Neural cell (in vitro differentiated cells): Measurements from ENCODE around the gene JMJD6. TPM values are rescaled to one million over a fixed set of nuclear protein-coding genes. Genes with fewer than 3 reads are reported as not detected.

Source experiments
- H2AFZ ChIP-seq: fragments of 200-600, 300-800 bp; sonication (generic), shearing (Covaris generic); 2 replicates; pipeline ENCODE4 v1.6.0; 2014; ENCODE audit warnings: low read depth, mild to moderate bottlenecking, antibody characterized with exemption, low read length, moderate library complexity
- H3F3A ChIP-seq: fragments of 200-600 bp; shearing (Covaris generic); 2 replicates; pipeline ENCODE4 v1.6.1; 2016; ENCODE audit warnings: mild to moderate bottlenecking, moderate library complexity, mixed read lengths, antibody characterized with exemption, low read length; ENCODE audit not compliant: insufficient read depth, poor library complexity, severe bottlenecking
- H3K27ac ChIP-seq: fragments of 200-600, 300-800 bp; sonication (generic), shearing (Covaris generic); 2 replicates; pipeline ENCODE4 v1.5.1; 2014; ENCODE audit warnings: mild to moderate bottlenecking, low read length, moderate library complexity
- H3K27me3 ChIP-seq: fragments of 300-800, 200-600 bp; sonication (generic), shearing (Covaris generic); 2 replicates; pipeline ENCODE4 v1.6.0; 2014; ENCODE audit warnings: mild to moderate bottlenecking, low read depth, low read length, moderate library complexity; ENCODE audit not compliant: insufficient read depth
- H3K36me3 ChIP-seq: fragments of 300-800, 200-600 bp; sonication (generic), shearing (Covaris generic); 2 replicates; pipeline ENCODE4 v1.5.1; 2014; ENCODE audit warnings: mild to moderate bottlenecking, antibody characterized with exemption, low read length, moderate library complexity; ENCODE audit not compliant: insufficient read depth
- H3K4me2 ChIP-seq: fragments of 300-800, 200-600 bp; sonication (generic), shearing (Covaris generic); 2 replicates; pipeline ENCODE4 v1.6.0; 2014; ENCODE audit warnings: mild to moderate bottlenecking, low read length
- H3K4me3 ChIP-seq: fragments of 300-800, 200-600 bp; sonication (generic), shearing (Covaris generic); 2 replicates; pipeline ENCODE4 v1.5.1; 2014; ENCODE audit warnings: mild to moderate bottlenecking, low read length, moderate library complexity
- H3K79me2 ChIP-seq: fragments of 200-600 bp; shearing (Covaris generic); replicated peaks from 2 replicates; pipeline ENCODE4 v1.6.0; 2014; ENCODE audit warnings: mild to moderate bottlenecking, low read length, moderate library complexity; ENCODE audit not compliant: insufficient read depth
- H3K9ac ChIP-seq: fragments of 300-800, 200-600 bp; sonication (generic), shearing (Covaris generic); 2 replicates; pipeline ENCODE4 v1.6.1; 2016; ENCODE audit warnings: mild to moderate bottlenecking, low read length, mixed read lengths
- H3K9me2 ChIP-seq: fragments of 200-600 bp; shearing (Covaris generic); 2 replicates; pipeline ENCODE4 v1.6.1; 2016; ENCODE audit warnings: mild to moderate bottlenecking, low read length, mixed read lengths; ENCODE audit not compliant: insufficient read depth
- H3K9me3 ChIP-seq: fragments of 200-600, 300-800 bp; sonication (generic), shearing (Covaris generic); 2 replicates; pipeline ENCODE4 v1.6.1; 2016; ENCODE audit warnings: mild to moderate bottlenecking, mixed run types, low read length, moderate library complexity, mixed read lengths
- H4K20me1 ChIP-seq: fragments of 200-600 bp; shearing (Covaris generic); 2 replicates; pipeline ENCODE4 v1.6.1; 2016; ENCODE audit warnings: mild to moderate bottlenecking, mixed run types; ENCODE audit not compliant: insufficient read depth
- EP300 ChIP-seq: fragments of 450-650 bp; conservative IDR thresholded peaks from 2 replicates; pipeline ENCODE4 v1.6.1; 2014; ENCODE audit warnings: antibody characterized with exemption, mild to moderate bottlenecking, moderate library complexity; ENCODE audit not compliant: poor library complexity, severe bottlenecking
- EZH2 ChIP-seq: fragments of 200-600, 300-800 bp; shearing (Covaris generic), sonication (generic); IDR thresholded peaks from 2 replicates; pipeline ENCODE4 v1.6.1; 2014; ENCODE audit warnings: antibody characterized with exemption, low read length, borderline replicate concordance, mild to moderate bottlenecking; ENCODE audit not compliant: insufficient read depth, poor library complexity, severe bottlenecking
- MXI1 ChIP-seq: fragments of 450-650 bp; conservative IDR thresholded peaks from 2 replicates; pipeline ENCODE4 v1.6.1; 2014; ENCODE audit warnings: antibody characterized with exemption, mild to moderate bottlenecking; ENCODE audit not compliant: poor library complexity, severe bottlenecking
- POLR2AphosphoS5 ChIP-seq: IDR thresholded peaks from 2 replicates; pipeline ENCODE4 v1.6.1; 2012
- RAD21 ChIP-seq: fragments of 450-650 bp; conservative IDR thresholded peaks from 2 replicates; pipeline ENCODE4 v1.6.1; 2014; ENCODE audit warnings: antibody characterized with exemption, mild to moderate bottlenecking, moderate library complexity
- SMC3 ChIP-seq: fragments of 450-650 bp; conservative IDR thresholded peaks from 2 replicates; pipeline ENCODE4 v1.6.1; 2014; ENCODE audit warnings: antibody characterized with exemption, mild to moderate bottlenecking, moderate library complexity; ENCODE audit not compliant: poor library complexity
- TAF1 ChIP-seq: IDR thresholded peaks from 2 replicates; pipeline ENCODE4 v1.6.1; 2012; ENCODE audit warnings: low read depth
- polyA plus RNA-seq: library from polyadenylated mRNA; depleted of rRNA; stranded (reverse); fragments of >200 nt; gene quantifications from 2 replicates; pipeline ENCODE4 v1.2.3, GENCODE V29; 2014
- TF ChIP-seq, protein P1 (sequence below): fragments of 450-650 bp; IDR thresholded peaks from 2 replicates; pipeline ENCODE4 v1.5.1; 2014; ENCODE audit warnings: antibody characterized with exemption, mild to moderate bottlenecking, moderate library complexity; ENCODE audit not compliant: poor library complexity, severe bottlenecking
- TF ChIP-seq, protein P2 (sequence below): IDR thresholded peaks from 2 replicates; pipeline ENCODE4 v1.6.1; 2012; ENCODE audit warnings: borderline replicate concordance

JMJD6 gene
- polyA plus RNA-seq, 1 donor from 2014 or later: 21.7 TPM

DNA sequence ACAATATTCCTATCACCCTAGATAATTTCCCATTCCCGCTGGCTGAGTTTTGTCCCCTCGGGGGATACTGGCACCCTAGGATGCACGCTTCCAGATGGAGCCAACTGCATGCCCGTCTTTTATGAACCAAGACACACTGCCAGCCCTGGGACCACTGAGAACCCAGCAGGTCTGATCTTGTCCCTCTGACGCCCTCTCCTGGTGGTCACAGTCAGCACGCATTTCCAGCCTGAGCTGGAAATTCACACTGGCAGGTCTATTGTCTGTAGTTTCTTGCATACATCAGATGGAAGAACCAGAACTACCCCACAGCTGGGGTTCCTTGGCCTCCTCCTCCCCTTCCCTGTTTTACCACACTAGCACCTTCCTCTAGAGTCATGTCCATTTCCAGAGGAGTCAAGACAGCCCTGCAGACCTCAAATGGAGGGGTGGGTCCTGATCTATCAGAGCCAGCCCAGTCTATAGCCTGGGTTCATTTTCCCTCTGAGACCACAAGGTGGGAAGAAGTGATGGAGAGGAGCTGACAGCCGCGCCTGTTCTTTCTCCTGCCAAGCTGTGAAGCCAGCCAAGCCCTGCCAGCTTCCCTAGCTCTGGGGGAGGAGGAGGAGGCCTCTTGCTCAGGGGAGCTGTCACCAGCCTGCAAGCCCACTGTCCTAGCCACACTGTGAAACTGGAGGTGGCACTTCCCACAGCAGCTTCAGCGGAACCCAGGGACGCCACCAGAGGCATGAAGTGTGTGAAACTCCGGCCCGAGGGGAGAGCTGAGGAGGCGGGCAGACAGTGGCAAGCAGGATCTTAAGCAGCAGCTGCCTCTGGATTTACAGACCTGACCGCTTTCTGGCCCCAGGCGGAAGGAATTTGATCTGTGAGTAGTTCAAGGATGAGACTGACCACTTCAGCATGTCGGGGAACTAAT, 44.9 kb downstream of the JMJD6 start:
- TF ChIP-seq RAD21 (peak; percentile 69), TAF1 (no peak), POLR2AphosphoS5 (peak; percentile 12), SMC3 (peak; percentile 73)
- TF ChIP-seq, protein P1, sequence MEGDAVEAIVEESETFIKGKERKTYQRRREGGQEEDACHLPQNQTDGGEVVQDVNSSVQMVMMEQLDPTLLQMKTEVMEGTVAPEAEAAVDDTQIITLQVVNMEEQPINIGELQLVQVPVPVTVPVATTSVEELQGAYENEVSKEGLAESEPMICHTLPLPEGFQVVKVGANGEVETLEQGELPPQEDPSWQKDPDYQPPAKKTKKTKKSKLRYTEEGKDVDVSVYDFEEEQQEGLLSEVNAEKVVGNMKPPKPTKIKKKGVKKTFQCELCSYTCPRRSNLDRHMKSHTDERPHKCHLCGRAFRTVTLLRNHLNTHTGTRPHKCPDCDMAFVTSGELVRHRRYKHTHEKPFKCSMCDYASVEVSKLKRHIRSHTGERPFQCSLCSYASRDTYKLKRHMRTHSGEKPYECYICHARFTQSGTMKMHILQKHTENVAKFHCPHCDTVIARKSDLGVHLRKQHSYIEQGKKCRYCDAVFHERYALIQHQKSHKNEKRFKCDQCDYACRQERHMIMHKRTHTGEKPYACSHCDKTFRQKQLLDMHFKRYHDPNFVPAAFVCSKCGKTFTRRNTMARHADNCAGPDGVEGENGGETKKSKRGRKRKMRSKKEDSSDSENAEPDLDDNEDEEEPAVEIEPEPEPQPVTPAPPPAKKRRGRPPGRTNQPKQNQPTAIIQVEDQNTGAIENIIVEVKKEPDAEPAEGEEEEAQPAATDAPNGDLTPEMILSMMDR: peak; percentile 78
- Histone ChIP-seq H2AFZ (no peak overlapping the region), H3F3A (no peaks in the 10 kb centered on the region), H3K27ac (peak overlapping the region; percentile 17), H3K79me2 (no peaks in the 10 kb centered on the region), H3K27me3 (no peaks in the 10 kb centered on the region), H4K20me1 (no peaks in the 10 kb centered on the region), H3K9me2 (no peaks in the 10 kb centered on the region), H3K4me2 (no peak overlapping the region), H3K36me3 (no peaks in the 10 kb centered on the region), H3K9me3 (no peaks in the 10 kb centered on the region), H3K9ac (peak overlapping the region; percentile 45), H3K4me3 (no peak overlapping the region)

DNA sequence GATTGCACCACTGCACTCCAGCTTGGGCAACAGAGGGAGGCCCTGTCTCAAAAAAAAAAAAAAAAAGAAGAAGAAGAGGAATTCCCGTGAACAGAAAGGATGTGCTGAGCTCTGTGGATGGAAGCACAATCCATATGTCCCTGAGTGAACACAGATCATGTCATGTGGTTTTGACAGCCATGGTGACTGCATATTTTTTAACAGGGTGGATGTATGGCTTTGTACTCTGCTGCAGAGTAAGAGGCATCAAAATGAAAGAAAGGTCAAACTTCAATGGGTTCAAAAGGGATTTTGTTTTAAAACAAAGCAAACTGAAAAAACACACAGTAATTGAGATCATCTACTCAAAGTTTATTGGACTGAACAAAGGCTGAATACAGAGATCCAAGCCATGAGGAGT, 47.2 kb downstream of the JMJD6 start:
- H3F3A ChIP-seq: no peaks in the 10 kb centered on the region
- H3K9me2 ChIP-seq: no peaks in the 10 kb centered on the region
- no peak overlapping the region for H3K9ac ChIP-seq
- no peak overlapping the region for H3K4me3 ChIP-seq
- H3K27me3 ChIP-seq: no peaks in the 10 kb centered on the region
- H4K20me1 ChIP-seq: no peaks in the 10 kb centered on the region
- TF ChIP-seq SMC3 (no peak), EP300 (no peak), TAF1 (no peak), EZH2 (no peak)
- TF ChIP-seq, protein P1: no peak
- H3K27ac ChIP-seq: no peak overlapping the region
- no peak overlapping the region for H3K4me2 ChIP-seq
- no peak overlapping the region for H2AFZ ChIP-seq
- no peaks in the 10 kb centered on the region for H3K9me3 ChIP-seq
- H3K36me3 ChIP-seq: no peaks in the 10 kb centered on the region
- no peaks in the 10 kb centered on the region for H3K79me2 ChIP-seq

GRCh38 chr17:76678330-76678729, 48.1 kb downstream of the JMJD6 start:
- Histone ChIP-seq H2AFZ (no peak overlapping the region), H3K9ac (no peak overlapping the region), H3K4me3 (no peak overlapping the region), H3K79me2 (no peaks in the 10 kb centered on the region), H3K27me3 (no peaks in the 10 kb centered on the region), H3K9me3 (no peaks in the 10 kb centered on the region), H3K27ac (no peak overlapping the region), H4K20me1 (no peaks in the 10 kb centered on the region), H3F3A (no peaks in the 10 kb centered on the region), H3K36me3 (no peaks in the 10 kb centered on the region), H3K9me2 (no peaks in the 10 kb centered on the region), H3K4me2 (no peak overlapping the region)
- TF ChIP-seq EZH2 (no peak), SMC3 (no peak), MXI1 (no peak)
- TF ChIP-seq, protein P2, sequence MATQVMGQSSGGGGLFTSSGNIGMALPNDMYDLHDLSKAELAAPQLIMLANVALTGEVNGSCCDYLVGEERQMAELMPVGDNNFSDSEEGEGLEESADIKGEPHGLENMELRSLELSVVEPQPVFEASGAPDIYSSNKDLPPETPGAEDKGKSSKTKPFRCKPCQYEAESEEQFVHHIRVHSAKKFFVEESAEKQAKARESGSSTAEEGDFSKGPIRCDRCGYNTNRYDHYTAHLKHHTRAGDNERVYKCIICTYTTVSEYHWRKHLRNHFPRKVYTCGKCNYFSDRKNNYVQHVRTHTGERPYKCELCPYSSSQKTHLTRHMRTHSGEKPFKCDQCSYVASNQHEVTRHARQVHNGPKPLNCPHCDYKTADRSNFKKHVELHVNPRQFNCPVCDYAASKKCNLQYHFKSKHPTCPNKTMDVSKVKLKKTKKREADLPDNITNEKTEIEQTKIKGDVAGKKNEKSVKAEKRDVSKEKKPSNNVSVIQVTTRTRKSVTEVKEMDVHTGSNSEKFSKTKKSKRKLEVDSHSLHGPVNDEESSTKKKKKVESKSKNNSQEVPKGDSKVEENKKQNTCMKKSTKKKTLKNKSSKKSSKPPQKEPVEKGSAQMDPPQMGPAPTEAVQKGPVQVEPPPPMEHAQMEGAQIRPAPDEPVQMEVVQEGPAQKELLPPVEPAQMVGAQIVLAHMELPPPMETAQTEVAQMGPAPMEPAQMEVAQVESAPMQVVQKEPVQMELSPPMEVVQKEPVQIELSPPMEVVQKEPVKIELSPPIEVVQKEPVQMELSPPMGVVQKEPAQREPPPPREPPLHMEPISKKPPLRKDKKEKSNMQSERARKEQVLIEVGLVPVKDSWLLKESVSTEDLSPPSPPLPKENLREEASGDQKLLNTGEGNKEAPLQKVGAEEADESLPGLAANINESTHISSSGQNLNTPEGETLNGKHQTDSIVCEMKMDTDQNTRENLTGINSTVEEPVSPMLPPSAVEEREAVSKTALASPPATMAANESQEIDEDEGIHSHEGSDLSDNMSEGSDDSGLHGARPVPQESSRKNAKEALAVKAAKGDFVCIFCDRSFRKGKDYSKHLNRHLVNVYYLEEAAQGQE: no peak
